ENCODE measurements around the gene ALDH1L1.

- TF ChIP-seq ZFP41 (CRISPR knock-in tag; IDR thresholded peaks at IDR 0.05; ENCODE audit: borderline replicate concordance) (no peak), PHB2 (IDR thresholded peaks at IDR 0.05; ENCODE audit: partially characterized antibody) (no peak), SAFB2 (CRISPR knock-in tag; IDR thresholded peaks at IDR 0.05; ENCODE audit: borderline replicate concordance, low read depth) (no peak), ZNF7 (CRISPR knock-in tag; IDR thresholded peaks at IDR 0.05) (no peak)
Measured at GRCh38 chr3:126194713-126195305, 14.4 kb upstream of the ALDH1L1 start.

All from HepG2 (cell line).